ENCODE results near the gene PCDH17.

DNA sequence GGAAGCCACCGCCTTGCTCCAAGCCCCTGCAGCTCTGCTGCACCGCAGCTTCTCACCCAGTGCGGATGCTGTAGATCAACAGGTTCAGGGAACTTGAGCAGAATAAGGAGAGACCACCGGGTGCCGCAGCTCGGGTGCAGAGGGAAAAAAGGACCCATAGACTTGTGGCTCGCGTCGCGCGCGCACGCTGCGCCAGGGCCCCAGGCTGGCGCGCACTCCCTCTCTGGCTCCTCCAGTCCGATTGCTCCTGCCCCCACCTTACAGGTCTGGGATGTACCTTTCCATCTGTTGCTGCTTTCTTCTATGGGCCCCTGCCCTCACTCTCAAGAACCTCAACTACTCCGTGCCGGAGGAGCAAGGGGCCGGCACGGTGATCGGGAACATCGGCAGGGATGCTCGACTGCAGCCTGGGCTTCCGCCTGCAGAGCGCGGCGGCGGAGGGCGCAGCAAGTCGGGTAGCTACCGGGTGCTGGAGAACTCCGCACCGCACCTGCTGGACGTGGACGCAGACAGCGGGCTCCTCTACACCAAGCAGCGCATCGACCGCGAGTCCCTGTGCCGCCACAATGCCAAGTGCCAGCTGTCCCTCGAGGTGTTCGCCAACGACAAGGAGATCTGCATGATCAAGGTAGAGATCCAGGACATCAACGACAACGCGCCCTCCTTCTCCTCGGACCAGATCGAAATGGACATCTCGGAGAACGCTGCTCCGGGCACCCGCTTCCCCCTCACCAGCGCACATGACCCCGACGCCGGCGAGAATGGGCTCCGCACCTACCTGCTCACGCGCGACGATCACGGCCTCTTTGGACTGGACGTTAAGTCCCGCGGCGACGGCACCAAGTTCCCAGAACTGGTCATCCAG lies 964 bp downstream of the PCDH17 start:
- TF ChIP-seq, protein P1, sequence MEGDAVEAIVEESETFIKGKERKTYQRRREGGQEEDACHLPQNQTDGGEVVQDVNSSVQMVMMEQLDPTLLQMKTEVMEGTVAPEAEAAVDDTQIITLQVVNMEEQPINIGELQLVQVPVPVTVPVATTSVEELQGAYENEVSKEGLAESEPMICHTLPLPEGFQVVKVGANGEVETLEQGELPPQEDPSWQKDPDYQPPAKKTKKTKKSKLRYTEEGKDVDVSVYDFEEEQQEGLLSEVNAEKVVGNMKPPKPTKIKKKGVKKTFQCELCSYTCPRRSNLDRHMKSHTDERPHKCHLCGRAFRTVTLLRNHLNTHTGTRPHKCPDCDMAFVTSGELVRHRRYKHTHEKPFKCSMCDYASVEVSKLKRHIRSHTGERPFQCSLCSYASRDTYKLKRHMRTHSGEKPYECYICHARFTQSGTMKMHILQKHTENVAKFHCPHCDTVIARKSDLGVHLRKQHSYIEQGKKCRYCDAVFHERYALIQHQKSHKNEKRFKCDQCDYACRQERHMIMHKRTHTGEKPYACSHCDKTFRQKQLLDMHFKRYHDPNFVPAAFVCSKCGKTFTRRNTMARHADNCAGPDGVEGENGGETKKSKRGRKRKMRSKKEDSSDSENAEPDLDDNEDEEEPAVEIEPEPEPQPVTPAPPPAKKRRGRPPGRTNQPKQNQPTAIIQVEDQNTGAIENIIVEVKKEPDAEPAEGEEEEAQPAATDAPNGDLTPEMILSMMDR (IDR thresholded peaks at IDR 0.05; ENCODE audit: insufficient read depth, low read length), result no peak
- TF ChIP-seq, protein P2, sequence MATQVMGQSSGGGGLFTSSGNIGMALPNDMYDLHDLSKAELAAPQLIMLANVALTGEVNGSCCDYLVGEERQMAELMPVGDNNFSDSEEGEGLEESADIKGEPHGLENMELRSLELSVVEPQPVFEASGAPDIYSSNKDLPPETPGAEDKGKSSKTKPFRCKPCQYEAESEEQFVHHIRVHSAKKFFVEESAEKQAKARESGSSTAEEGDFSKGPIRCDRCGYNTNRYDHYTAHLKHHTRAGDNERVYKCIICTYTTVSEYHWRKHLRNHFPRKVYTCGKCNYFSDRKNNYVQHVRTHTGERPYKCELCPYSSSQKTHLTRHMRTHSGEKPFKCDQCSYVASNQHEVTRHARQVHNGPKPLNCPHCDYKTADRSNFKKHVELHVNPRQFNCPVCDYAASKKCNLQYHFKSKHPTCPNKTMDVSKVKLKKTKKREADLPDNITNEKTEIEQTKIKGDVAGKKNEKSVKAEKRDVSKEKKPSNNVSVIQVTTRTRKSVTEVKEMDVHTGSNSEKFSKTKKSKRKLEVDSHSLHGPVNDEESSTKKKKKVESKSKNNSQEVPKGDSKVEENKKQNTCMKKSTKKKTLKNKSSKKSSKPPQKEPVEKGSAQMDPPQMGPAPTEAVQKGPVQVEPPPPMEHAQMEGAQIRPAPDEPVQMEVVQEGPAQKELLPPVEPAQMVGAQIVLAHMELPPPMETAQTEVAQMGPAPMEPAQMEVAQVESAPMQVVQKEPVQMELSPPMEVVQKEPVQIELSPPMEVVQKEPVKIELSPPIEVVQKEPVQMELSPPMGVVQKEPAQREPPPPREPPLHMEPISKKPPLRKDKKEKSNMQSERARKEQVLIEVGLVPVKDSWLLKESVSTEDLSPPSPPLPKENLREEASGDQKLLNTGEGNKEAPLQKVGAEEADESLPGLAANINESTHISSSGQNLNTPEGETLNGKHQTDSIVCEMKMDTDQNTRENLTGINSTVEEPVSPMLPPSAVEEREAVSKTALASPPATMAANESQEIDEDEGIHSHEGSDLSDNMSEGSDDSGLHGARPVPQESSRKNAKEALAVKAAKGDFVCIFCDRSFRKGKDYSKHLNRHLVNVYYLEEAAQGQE (IDR thresholded peaks at IDR 0.05; ENCODE audit: insufficient replicate concordance, low read depth), result no peak
- TF ChIP-seq POLR2AphosphoS5 (IDR thresholded peaks at IDR 0.05; ENCODE audit: low read depth) (no peak), GABPA (IDR thresholded peaks at IDR 0.05; ENCODE audit: low read depth) (no peak), SPI1 (IDR thresholded peaks at IDR 0.05; ENCODE audit: borderline replicate concordance, low read depth) (no peak)

Measured in HL-60 (cell line).